Hypothalamus (tissue), 51 donors: ENCODE data around the gene ERMN.
"Not testable (repeated sequence)": the region's sequence is repeated elsewhere in the genome, so short reads cannot be mapped to it uniquely, and the experiment has no call there.

Source experiments
- DNase-seq, 51 donors: peaks; one replicate each; lab custom pipeline; 2025; lab: John Stamatoyannopoulos, UW

The ERMN gene

GRCh38 chr2:157302492-157303099, 23.0 kb downstream of the ERMN start:
- DNase-seq: peak in 14 of 51 donors; percentile 2 to 68 (median 15)

- DNase-seq: no peak
Observed at GRCh38 chr2:157301307-157301706, 24.3 kb downstream of the ERMN start.

- DNase-seq: no peak
Observed at GRCh38 chr2:157296958-157297357, 28.7 kb downstream of the ERMN start.

- no peak for DNase-seq
Observed at GRCh38 chr2:157296490-157296889, 29.1 kb downstream of the ERMN start.

- no peak for DNase-seq
Observed at GRCh38 chr2:157292853-157293252, 32.8 kb downstream of the ERMN start.

GRCh38 chr2:157291018-157291417, 34.6 kb downstream of the ERMN start:
- DNase-seq: no peak

GRCh38 chr2:157290525-157290924, 35.1 kb downstream of the ERMN start:
- no peak for DNase-seq

GRCh38 chr2:157287160-157287559, 38.5 kb downstream of the ERMN start:
- DNase-seq: no peak

GRCh38 chr2:157283468-157283867, 42.2 kb downstream of the ERMN start:
- no peak for DNase-seq

GRCh38 chr2:157281316-157281715, 44.3 kb downstream of the ERMN start:
- no peak for DNase-seq

- not testable (repeated sequence) for DNase-seq
Observed at GRCh38 chr2:157279311-157279710, 46.3 kb downstream of the ERMN start.

- DNase-seq: no peak
Observed at GRCh38 chr2:157271590-157272203, 53.9 kb downstream of the ERMN start.

- no peak for DNase-seq
Observed at GRCh38 chr2:157269922-157270321, 55.7 kb downstream of the ERMN start.

GRCh38 chr2:157269060-157269459, 56.6 kb downstream of the ERMN start:
- DNase-seq: no peak
